ENCODE data around the gene GLRA3.

GRCh38 chr4:174697202-174697601 is 131.8 kb downstream of the GLRA3 start:
- no peak for TF ChIP-seq POLR2A (IDR thresholded peaks at IDR 0.05; ENCODE audit: low read depth, low read length)
- TF ChIP-seq, protein P1, sequence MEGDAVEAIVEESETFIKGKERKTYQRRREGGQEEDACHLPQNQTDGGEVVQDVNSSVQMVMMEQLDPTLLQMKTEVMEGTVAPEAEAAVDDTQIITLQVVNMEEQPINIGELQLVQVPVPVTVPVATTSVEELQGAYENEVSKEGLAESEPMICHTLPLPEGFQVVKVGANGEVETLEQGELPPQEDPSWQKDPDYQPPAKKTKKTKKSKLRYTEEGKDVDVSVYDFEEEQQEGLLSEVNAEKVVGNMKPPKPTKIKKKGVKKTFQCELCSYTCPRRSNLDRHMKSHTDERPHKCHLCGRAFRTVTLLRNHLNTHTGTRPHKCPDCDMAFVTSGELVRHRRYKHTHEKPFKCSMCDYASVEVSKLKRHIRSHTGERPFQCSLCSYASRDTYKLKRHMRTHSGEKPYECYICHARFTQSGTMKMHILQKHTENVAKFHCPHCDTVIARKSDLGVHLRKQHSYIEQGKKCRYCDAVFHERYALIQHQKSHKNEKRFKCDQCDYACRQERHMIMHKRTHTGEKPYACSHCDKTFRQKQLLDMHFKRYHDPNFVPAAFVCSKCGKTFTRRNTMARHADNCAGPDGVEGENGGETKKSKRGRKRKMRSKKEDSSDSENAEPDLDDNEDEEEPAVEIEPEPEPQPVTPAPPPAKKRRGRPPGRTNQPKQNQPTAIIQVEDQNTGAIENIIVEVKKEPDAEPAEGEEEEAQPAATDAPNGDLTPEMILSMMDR (IDR thresholded peaks at IDR 0.05; ENCODE audit: extremely low read depth in 1 of 2, insufficient read depth in 1 of 2, low read depth in 1 of 2, low read length in 2 of 2): no peak
- TF ChIP-seq MAX (IDR thresholded peaks at IDR 0.05; ENCODE audit: insufficient read depth, insufficient read length): no peak
- no peak for TF ChIP-seq JUN (IDR thresholded peaks at IDR 0.05; ENCODE audit: borderline replicate concordance, insufficient read depth, insufficient read length, low read depth)
